GM19239 (cell line): ENCODE data around the gene PPM1H.

ENCODE experiments used
- DNase-seq: peaks from one replicate; pipeline ENCODE4 v3.0.0; 2011; ENCODE audit warnings: low spot score; ENCODE audit not compliant: insufficient read length
- FAIRE-seq: peaks from 2 replicates; lab custom pipeline; 2011; peaks lifted over from hg19 to GRCh38; lab: Jason Lieb, UNC

PPM1H gene

DNA sequence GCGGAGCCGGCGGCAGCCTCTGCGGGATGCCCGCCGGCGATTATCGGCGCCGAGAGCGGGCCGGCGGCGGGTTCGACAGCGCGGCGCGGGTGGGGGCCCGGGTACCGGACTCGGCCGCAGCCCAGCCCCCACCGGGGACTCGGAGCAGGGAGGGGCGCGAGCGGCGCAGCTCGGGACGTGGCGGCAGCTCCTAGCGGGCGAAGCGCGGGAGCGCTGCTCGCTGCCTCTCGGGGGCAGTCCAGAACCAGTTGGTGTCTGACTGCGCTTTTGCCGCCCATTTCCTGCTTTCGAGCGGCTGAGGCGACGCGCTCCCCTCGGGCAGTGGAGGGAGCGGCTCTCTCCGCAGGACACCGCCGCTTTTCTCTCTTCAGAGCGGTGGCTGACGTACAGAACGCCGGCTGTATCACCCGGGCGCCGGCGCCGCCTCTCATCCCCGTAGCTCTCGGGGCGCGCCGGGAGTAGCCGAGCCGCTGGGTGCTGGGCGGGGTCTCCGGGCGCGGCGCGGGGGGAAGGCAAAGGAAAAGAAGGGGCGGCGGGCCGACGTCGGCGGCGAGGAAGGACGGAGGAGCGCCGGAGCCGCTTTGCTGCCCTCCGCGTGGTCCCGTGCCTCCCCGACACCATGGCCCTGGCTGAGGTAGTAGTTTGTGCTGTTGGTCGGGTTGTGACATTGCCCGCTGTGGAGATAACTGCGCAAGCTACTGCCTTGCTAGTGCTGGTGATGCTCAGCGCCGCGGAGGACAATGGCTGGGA is 331.7 kb downstream of the PPM1H start:
- FAIRE-seq (no peak), DNase-seq (peak; percentile 49)

DNA sequence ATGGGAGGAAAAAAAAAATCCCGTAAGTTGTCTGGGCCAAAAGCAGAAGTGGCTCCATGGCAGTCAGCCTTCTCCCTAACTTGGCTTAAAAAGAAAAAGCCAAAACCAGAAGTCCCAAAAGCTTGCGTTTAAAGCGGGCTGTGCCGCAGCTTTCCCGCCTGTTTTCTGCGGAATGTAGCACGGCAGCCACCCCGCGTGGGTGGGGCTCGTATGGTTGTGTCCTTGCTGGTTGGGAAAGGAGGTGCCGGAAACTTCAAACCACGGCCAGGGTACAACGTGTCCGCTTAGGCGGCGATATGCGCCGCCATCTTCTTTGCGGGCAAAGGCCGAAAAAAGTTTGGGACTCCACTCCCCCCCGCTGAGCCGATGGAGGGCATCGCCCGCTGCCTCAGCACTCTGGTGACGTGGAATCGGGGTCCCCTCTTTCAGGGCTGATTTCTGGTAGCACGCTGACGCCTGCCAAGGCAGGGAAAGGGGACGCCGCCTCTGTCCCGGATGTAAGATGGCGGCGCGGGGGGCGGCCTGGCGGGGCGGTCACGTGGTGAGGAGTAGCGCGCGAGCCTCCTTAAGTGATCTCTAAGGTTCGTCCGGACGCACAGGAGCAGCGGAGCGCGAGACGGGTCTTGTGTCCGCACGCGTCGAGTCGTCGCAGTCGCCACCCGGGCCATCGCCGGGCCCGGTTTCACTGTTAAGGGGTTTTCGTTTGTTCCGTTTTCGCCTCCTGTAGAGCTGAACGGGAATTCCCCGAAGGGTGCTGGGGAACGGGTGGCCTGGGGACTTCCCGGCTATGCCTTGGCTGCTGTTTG is 332.5 kb downstream of the PPM1H start:
- FAIRE-seq (peak; percentile 83), DNase-seq (peak; percentile 37)

DNA sequence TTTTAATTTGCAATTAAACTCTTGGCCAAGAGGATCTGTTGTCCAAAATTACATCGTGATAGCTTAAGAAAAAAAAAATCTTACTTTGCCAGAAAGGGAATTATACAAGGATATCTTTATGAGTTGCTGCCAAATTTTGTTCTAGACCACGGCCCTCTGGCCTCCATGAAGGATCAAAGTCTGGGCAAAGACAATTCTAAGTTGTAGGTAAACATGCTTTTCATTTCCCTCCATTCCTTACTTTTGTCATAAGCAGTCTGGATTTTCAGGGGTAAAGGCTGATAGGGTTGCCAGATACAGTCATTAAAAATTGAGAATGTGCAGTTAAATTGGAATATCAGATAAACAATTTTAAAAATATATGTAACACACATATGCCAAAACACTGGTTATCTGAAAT is 333.2 kb downstream of the PPM1H start:
- DNase-seq (no peak), FAIRE-seq (peak; percentile 18)

DNA sequence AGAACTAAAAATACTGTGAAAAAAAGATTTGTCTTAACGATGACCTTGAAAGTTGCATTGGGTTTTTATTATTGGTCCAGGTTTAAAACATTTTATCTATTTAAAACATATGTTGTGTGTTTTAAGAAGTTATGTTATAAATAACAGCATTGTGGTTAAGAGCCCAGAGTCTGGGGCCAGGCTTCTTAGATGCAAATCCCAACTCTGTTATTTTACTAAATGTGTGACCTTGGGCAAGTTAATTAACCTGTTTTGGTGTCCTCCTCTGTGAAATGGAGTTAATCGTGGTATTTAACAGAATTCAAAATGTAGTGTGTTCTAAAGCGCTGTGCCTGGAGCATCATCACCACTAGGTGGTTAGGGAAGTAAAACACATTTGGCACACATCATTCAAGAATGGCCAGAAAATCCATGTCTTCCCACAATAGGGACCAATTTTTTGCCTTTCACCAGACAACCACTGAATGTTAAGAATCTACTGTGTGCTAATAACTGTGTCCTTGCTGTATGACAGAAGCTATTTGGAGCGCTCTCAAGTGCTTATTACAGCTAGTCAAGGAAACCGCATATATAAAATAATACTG is 335.0 kb downstream of the PPM1H start:
- no peak for DNase-seq
- no peak for FAIRE-seq

DNA sequence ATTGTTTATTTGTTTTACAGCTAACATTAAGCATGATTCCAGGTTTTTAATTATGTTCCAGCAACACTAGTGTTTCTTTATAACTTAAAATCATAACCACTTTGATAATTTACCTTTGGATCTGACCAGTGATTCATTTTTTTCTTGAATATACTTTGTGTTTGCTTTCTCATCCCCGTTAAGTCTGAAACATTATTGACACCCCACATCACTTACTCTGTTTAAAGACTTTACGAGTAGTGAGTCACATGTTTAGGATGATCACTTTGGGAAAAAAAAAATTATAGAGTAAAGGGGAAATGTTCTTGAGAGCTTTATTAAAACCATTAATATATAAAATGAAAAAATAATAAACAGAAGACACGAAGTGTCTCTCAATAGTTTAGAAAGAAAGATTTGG is 336.1 kb downstream of the PPM1H start:
- no peak for FAIRE-seq
- DNase-seq: no peak

DNA sequence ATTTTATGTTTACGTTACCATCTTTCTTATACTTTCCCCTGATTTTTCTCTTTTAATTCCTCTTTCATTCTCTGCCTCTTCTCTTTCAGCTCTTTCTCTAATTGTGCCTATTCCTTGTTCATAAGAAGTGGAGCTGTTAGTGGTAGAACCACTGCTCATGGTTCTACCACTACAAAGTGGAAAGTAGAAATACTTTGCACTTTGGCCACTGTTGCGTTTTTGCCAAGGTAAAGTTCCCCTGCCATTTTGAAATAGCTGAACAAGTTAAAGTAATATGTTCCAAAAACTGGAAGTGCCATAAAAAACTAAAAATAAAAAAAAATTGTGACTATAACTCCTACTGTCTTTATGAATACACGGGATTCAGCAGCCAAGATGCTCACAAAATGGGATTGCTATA is 337.7 kb downstream of the PPM1H start:
- DNase-seq: no peak
- no peak for FAIRE-seq
